Esophagus muscularis mucosa (tissue), 3 donors: ENCODE data around the gene NDRG4.

Experiments used
- CTCF ChIP-seq, 3 experiments: fragments of 200-600 bp in 2 of 3; fragments of 450-650 bp in 1 of 3; sonication (generic) in 2 of 3; IDR thresholded peaks; one replicate each; pipeline ENCODE4 v1.5.1; 2017 to 2019; ENCODE audit warnings: antibody characterized with exemption in 3 of 3, mild to moderate bottlenecking in 2 of 3, moderate library complexity in 1 of 3
- POLR2AphosphoS5 ChIP-seq, 2 donors: sonication (generic); formaldehyde crosslinking; IDR thresholded peaks; one replicate each; pipeline ENCODE4 v1.6.1; 2017; ENCODE audit warnings: antibody characterized with exemption in 2 of 2

DNA sequence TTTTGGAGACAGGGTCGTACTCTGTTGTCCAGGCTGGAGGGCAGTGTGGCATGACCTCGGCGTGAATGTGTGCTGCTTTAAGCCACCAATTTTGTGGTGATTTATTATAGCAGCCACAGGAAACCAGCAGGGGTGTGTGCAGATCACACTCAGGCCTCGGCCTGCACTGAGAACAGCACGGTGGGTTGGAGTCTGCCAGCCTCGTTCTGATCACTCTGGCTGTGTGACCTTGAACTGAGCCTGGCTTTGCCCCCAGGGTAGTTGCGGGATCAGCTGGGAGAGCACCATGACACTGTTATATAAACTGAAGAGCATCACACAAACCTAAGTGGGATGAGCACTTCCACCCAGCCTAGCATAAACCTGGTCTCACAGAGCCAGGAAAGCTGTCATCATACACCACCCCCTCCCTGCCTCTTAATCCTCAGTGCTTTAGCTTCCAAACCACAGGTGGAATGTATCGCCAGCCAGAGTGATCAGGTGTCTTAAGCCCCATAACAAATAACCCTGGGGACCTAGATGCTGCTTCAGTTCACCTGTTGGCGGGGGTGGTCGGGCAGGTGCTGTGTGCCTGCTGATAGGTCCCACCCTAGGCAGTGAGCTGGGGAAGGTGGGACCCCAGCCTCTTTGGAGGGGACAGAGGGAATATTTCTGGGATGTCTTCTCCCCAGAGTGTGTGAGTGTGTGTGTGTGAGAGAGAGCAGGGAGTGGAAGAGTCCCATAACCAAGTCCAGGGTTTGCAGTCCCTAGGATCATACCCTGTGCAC, 28.6 kb upstream of the NDRG4 start:
- TF ChIP-seq CTCF (IDR thresholded peaks at IDR 0.05) (no peak), POLR2AphosphoS5 (IDR thresholded peaks at IDR 0.05) (no peak)
